Measurements from ENCODE around the gene IQCK.

The IQCK gene

GRCh38 chr16:19841184-19841583 is 123.1 kb downstream of the IQCK start:
- DNase-seq = no peak

- peak; percentile 36 for DNase-seq
Measured at GRCh38 chr16:19842426-19843157, 124.5 kb downstream of the IQCK start.

GRCh38 chr16:19843371-19843770 is 125.3 kb downstream of the IQCK start:
- no peak for DNase-seq

GRCh38 chr16:19844945-19845641 is 127.0 kb downstream of the IQCK start:
- DNase-seq = peak; percentile 73

GRCh38 chr16:19846436-19846835 is 128.4 kb downstream of the IQCK start:
- DNase-seq = no peak

- DNase-seq = no peak
Measured at GRCh38 chr16:19848756-19849155, 130.7 kb downstream of the IQCK start.

- DNase-seq = no peak
Measured at GRCh38 chr16:19850131-19850817, 132.2 kb downstream of the IQCK start.

GRCh38 chr16:19851476-19851875 is 133.4 kb downstream of the IQCK start:
- no peak for DNase-seq

GRCh38 chr16:19853132-19853741 is 135.2 kb downstream of the IQCK start:
- DNase-seq = peak; percentile 59

GRCh38 chr16:19853742-19854542 is 135.9 kb downstream of the IQCK start:
- no peak for DNase-seq

GRCh38 chr16:19854543-19854876 is 136.4 kb downstream of the IQCK start:
- no peak for DNase-seq

GRCh38 chr16:19856120-19856519 is 138.0 kb downstream of the IQCK start:
- DNase-seq = no peak

- peak; percentile 31 for DNase-seq
Measured at GRCh38 chr16:19857593-19858339, 139.7 kb downstream of the IQCK start.

GRCh38 chr16:19858340-19859018 is 140.4 kb downstream of the IQCK start:
- DNase-seq = no peak

- no peak for DNase-seq
Measured at GRCh38 chr16:19859166-19859565, 141.1 kb downstream of the IQCK start.

GRCh38 chr16:19859603-19860002 is 141.5 kb downstream of the IQCK start:
- DNase-seq = no peak

- DNase-seq = peak; percentile 28
Measured at GRCh38 chr16:19860166-19861041, 142.3 kb downstream of the IQCK start.

GRCh38 chr16:19861133-19861532 is 143.1 kb downstream of the IQCK start:
- DNase-seq = no peak

- DNase-seq = no peak
Measured at GRCh38 chr16:19861811-19862327, 143.8 kb downstream of the IQCK start.

- no peak for DNase-seq
Measured at GRCh38 chr16:19863990-19864389, 145.9 kb downstream of the IQCK start.

All from NCI-H2171 treated with DMSO at 0.1 percent for 48 hours (cell line).